ENCODE measurements around the gene APCDD1L.

DNA sequence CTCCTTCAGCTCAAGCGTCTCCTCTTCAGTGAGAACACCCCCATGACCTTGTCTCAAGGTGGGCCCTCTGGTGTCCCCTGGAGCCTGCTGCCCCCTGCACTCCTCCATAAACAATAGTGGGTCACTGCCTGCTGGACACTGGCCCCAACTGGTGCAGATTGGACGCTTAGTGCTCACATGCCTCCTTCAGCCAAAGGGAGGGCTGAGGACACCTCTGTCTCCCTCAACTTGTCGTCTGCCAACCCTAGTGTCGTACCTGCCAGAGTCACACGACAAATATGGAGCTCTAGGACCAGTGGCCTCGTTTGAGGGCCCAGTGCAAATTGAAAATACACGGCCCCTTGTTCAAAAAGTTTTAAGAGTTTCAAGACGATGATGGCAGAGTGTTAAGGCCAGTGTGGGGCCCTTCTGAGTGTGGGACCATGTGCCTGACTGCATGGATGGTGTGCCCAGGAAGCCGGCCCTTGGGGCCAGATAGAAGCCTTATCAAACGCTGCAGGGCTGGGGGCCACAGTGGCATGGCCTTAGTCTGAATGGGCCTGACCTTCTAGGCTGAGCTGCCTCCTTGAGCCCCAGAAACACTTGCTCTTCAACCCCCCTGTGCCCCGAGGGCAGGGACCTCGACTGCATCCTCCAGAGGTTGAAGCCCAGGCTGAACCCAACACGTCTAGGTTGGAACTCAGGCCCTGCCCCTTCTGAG lies 20.1 kb downstream of the APCDD1L start:
- TF ChIP-seq, protein P1, sequence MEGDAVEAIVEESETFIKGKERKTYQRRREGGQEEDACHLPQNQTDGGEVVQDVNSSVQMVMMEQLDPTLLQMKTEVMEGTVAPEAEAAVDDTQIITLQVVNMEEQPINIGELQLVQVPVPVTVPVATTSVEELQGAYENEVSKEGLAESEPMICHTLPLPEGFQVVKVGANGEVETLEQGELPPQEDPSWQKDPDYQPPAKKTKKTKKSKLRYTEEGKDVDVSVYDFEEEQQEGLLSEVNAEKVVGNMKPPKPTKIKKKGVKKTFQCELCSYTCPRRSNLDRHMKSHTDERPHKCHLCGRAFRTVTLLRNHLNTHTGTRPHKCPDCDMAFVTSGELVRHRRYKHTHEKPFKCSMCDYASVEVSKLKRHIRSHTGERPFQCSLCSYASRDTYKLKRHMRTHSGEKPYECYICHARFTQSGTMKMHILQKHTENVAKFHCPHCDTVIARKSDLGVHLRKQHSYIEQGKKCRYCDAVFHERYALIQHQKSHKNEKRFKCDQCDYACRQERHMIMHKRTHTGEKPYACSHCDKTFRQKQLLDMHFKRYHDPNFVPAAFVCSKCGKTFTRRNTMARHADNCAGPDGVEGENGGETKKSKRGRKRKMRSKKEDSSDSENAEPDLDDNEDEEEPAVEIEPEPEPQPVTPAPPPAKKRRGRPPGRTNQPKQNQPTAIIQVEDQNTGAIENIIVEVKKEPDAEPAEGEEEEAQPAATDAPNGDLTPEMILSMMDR (IDR thresholded peaks at IDR 0.05) = no peak
- TF ChIP-seq IRF2 (CRISPR knock-in tag; IDR thresholded peaks at IDR 0.05; ENCODE audit: borderline replicate concordance, low read depth) (no peak), TP53 (CRISPR knock-in tag; IDR thresholded peaks at IDR 0.05) (no peak), SP1 (CRISPR knock-in tag; conservative IDR thresholded peaks at IDR 0.05) (no peak), JAZF1 (CRISPR knock-in tag; IDR thresholded peaks at IDR 0.05) (no peak), TEAD1 (CRISPR knock-in tag; IDR thresholded peaks at IDR 0.05) (no peak), KAT7 (CRISPR knock-in tag; IDR thresholded peaks at IDR 0.05; ENCODE audit: borderline replicate concordance) (no peak), RELA (CRISPR knock-in tag; IDR thresholded peaks at IDR 0.05; ENCODE audit: borderline replicate concordance) (no peak), E2F4 (CRISPR knock-in tag; IDR thresholded peaks at IDR 0.05; ENCODE audit: borderline replicate concordance, low read depth) (no peak), ZNF532 (CRISPR knock-in tag; IDR thresholded peaks at IDR 0.05; ENCODE audit: borderline replicate concordance) (no peak), E2F1 (CRISPR knock-in tag; IDR thresholded peaks at IDR 0.05) (no peak), ATF2 (CRISPR knock-in tag; IDR thresholded peaks at IDR 0.05; ENCODE audit: borderline replicate concordance, low read depth) (no peak)
- TF ChIP-seq, protein P2, sequence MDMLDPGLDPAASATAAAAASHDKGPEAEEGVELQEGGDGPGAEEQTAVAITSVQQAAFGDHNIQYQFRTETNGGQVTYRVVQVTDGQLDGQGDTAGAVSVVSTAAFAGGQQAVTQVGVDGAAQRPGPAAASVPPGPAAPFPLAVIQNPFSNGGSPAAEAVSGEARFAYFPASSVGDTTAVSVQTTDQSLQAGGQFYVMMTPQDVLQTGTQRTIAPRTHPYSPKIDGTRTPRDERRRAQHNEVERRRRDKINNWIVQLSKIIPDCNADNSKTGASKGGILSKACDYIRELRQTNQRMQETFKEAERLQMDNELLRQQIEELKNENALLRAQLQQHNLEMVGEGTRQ (CRISPR knock-in tag; IDR thresholded peaks at IDR 0.05) = no peak
- TF ChIP-seq, protein P3, sequence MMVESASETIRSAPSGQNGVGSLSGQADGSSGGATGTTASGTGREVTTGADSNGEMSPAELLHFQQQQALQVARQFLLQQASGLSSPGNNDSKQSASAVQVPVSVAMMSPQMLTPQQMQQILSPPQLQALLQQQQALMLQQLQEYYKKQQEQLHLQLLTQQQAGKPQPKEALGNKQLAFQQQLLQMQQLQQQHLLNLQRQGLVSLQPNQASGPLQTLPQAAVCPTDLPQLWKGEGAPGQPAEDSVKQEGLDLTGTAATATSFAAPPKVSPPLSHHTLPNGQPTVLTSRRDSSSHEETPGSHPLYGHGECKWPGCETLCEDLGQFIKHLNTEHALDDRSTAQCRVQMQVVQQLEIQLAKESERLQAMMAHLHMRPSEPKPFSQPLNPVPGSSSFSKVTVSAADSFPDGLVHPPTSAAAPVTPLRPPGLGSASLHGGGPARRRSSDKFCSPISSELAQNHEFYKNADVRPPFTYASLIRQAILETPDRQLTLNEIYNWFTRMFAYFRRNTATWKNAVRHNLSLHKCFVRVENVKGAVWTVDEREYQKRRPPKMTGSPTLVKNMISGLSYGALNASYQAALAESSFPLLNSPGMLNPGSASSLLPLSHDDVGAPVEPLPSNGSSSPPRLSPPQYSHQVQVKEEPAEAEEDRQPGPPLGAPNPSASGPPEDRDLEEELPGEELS (CRISPR knock-in tag; IDR thresholded peaks at IDR 0.05) = no peak
